OCI-LY1 (cell line): ENCODE results near the gene BSPRY.

Source experiments
- H2AFZ ChIP-seq: fragments of 200-600 bp; sonication (generic), shearing (Covaris generic); 2 replicates; pipeline ENCODE4 v1.6.0; 2014; ENCODE audit warnings: antibody characterized with exemption, mild to moderate bottlenecking, low read length
- H3F3A ChIP-seq: fragments of 200-600 bp; sonication (generic), shearing (Covaris generic); 2 replicates; pipeline ENCODE4 v1.6.0; 2014; ENCODE audit warnings: mild to moderate bottlenecking, antibody characterized with exemption, low read length, moderate library complexity; ENCODE audit not compliant: insufficient read depth
- H3K27ac ChIP-seq: fragments of 200-600 bp; sonication (generic); 2 replicates; pipeline ENCODE4 v1.5.1; 2014; ENCODE audit warnings: low read length, mixed run types, mild to moderate bottlenecking, low read depth; ENCODE audit not compliant: poor library complexity, severe bottlenecking
- H3K27me3 ChIP-seq: fragments of 200-600 bp; sonication (generic); 2 replicates; pipeline ENCODE4 v1.6.0; 2014; ENCODE audit warnings: antibody characterized with exemption, mild to moderate bottlenecking, low read length, moderate library complexity; ENCODE audit not compliant: insufficient read depth
- H3K36me3 ChIP-seq: fragments of 200-600 bp; sonication (generic); 2 replicates; pipeline ENCODE4 v1.6.1; 2014; ENCODE audit warnings: mild to moderate bottlenecking, antibody characterized with exemption, low read length, moderate library complexity, mixed read lengths; ENCODE audit not compliant: insufficient read depth
- H3K4me1 ChIP-seq: fragments of 200-600 bp; sonication (generic); 2 replicates; pipeline ENCODE4 v1.5.1; 2014; ENCODE audit warnings: mild to moderate bottlenecking, low read length, moderate library complexity; ENCODE audit not compliant: insufficient read depth, severe bottlenecking
- H3K4me2 ChIP-seq: fragments of 200-600 bp; sonication (generic), shearing (Covaris generic); 2 replicates; pipeline ENCODE4 v1.6.1; 2014; ENCODE audit warnings: low read length
- H3K4me3 ChIP-seq: fragments of 200-600 bp; sonication (generic); 2 replicates; pipeline ENCODE4 v1.5.1; 2014; ENCODE audit warnings: low read length, low read depth, mild to moderate bottlenecking, mixed read lengths; ENCODE audit not compliant: poor library complexity, severe bottlenecking
- H3K79me2 ChIP-seq: fragments of 200-600 bp; shearing (Covaris generic); 2 replicates; pipeline ENCODE4 v1.6.1; 2016; ENCODE audit warnings: mixed run types, low read length, mixed read lengths; ENCODE audit not compliant: insufficient read depth
- H3K9ac ChIP-seq: fragments of 200-600 bp; sonication (generic), shearing (Covaris generic); 2 replicates; pipeline ENCODE4 v1.6.1; 2014; ENCODE audit warnings: mild to moderate bottlenecking, low read length, mixed read lengths
- H3K9me2 ChIP-seq: fragments of 200-600 bp; sonication (generic), shearing (Covaris generic); 2 replicates; pipeline ENCODE4 v1.6.1; 2014; ENCODE audit warnings: low read depth, mild to moderate bottlenecking, low read length, mixed read lengths
- H3K9me3 ChIP-seq: fragments of 200-600 bp; shearing (Covaris generic); 2 replicates; pipeline ENCODE4 v1.6.1; 2014; ENCODE audit warnings: low read length, mixed read lengths
- H4K20me1 ChIP-seq: fragments of 200-600 bp; sonication (generic), shearing (Covaris generic); 2 replicates; pipeline ENCODE4 v1.6.0; 2016; ENCODE audit warnings: mild to moderate bottlenecking, low read length; ENCODE audit not compliant: insufficient read depth
- EZH2 ChIP-seq: fragments of 200-600 bp; sonication (generic), shearing (Covaris generic); IDR thresholded peaks from 2 replicates; pipeline ENCODE4 v1.8.0; 2017; ENCODE audit warnings: borderline replicate concordance, mixed run types, mild to moderate bottlenecking, antibody characterized with exemption, low read length, moderate library complexity, mixed read lengths
- TF ChIP-seq, protein P1 (sequence below): fragments of 200-600 bp; sonication (generic), shearing (Covaris generic); IDR thresholded peaks from 2 replicates; pipeline ENCODE4 v1.5.1; 2017; ENCODE audit warnings: mild to moderate bottlenecking, antibody characterized with exemption, low read length, moderate library complexity, mixed read lengths

BSPRY gene

GRCh38 chr9:113309204-113309813 is 40.0 kb upstream of the BSPRY start:
- Histone ChIP-seq H3F3A (no peaks in the 10 kb centered on the region; the same call in 1 of the 2 replicates), H3K9ac (no peak overlapping the region), H3K4me3 (no peak overlapping the region), H3K4me1 (no peaks in the 10 kb centered on the region), H2AFZ (no peak overlapping the region), H3K79me2 (no peaks in the 10 kb centered on the region), H3K36me3 (no peaks in the 10 kb centered on the region), H3K27ac (no peak overlapping the region), H3K9me2 (no peaks in the 10 kb centered on the region), H3K4me2 (no peak overlapping the region), H3K9me3 (no peaks in the 10 kb centered on the region), H3K27me3 (no peaks in the 10 kb centered on the region), H4K20me1 (no peaks in the 10 kb centered on the region)
- TF ChIP-seq, protein P1, sequence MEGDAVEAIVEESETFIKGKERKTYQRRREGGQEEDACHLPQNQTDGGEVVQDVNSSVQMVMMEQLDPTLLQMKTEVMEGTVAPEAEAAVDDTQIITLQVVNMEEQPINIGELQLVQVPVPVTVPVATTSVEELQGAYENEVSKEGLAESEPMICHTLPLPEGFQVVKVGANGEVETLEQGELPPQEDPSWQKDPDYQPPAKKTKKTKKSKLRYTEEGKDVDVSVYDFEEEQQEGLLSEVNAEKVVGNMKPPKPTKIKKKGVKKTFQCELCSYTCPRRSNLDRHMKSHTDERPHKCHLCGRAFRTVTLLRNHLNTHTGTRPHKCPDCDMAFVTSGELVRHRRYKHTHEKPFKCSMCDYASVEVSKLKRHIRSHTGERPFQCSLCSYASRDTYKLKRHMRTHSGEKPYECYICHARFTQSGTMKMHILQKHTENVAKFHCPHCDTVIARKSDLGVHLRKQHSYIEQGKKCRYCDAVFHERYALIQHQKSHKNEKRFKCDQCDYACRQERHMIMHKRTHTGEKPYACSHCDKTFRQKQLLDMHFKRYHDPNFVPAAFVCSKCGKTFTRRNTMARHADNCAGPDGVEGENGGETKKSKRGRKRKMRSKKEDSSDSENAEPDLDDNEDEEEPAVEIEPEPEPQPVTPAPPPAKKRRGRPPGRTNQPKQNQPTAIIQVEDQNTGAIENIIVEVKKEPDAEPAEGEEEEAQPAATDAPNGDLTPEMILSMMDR: peak; percentile 79
- no peak for TF ChIP-seq EZH2

GRCh38 chr9:113310538-113310937 is 38.8 kb upstream of the BSPRY start:
- H3F3A ChIP-seq: no peaks in the 10 kb centered on the region; the same call in 1 of the 2 replicates
- H2AFZ ChIP-seq: no peak overlapping the region
- no peaks in the 10 kb centered on the region for H4K20me1 ChIP-seq
- H3K27ac ChIP-seq: no peak overlapping the region
- no peak overlapping the region for H3K4me3 ChIP-seq
- H3K4me2 ChIP-seq: no peak overlapping the region
- H3K36me3 ChIP-seq: no peaks in the 10 kb centered on the region
- no peak for TF ChIP-seq EZH2
- TF ChIP-seq, protein P1: no peak
- H3K9me2 ChIP-seq: no peaks in the 10 kb centered on the region
- H3K79me2 ChIP-seq: no peaks in the 10 kb centered on the region
- no peaks in the 10 kb centered on the region for H3K27me3 ChIP-seq
- H3K9me3 ChIP-seq: no peaks in the 10 kb centered on the region
- H3K4me1 ChIP-seq: no peaks in the 10 kb centered on the region
- no peak overlapping the region for H3K9ac ChIP-seq

GRCh38 chr9:113311961-113312360 is 37.4 kb upstream of the BSPRY start:
- Histone ChIP-seq H3K9ac (no peak overlapping the region), H3K79me2 (no peaks in the 10 kb centered on the region), H3K9me3 (no peaks in the 10 kb centered on the region), H4K20me1 (no peaks in the 10 kb centered on the region), H3K36me3 (no peaks in the 10 kb centered on the region), H3K4me3 (no peak overlapping the region), H3K9me2 (no peaks in the 10 kb centered on the region), H3F3A (no peaks in the 10 kb centered on the region; the same call in 1 of the 2 replicates), H3K27ac (no peak overlapping the region), H2AFZ (no peak overlapping the region), H3K27me3 (no peaks in the 10 kb centered on the region), H3K4me2 (no peak overlapping the region), H3K4me1 (no peaks in the 10 kb centered on the region)
- TF ChIP-seq EZH2: no peak
- TF ChIP-seq, protein P1: no peak
